Central memory CD4-positive, alpha-beta T cell (primary cell): ENCODE measurements around the gene SNX30.
A peak's percentile ranks its signal among the peaks of the same experiment; 100 is the strongest.

ENCODE experiments used
- DNase-seq: peaks from one replicate; pipeline ENCODE4 v3.0.0; 2022

SNX30 gene

DNA sequence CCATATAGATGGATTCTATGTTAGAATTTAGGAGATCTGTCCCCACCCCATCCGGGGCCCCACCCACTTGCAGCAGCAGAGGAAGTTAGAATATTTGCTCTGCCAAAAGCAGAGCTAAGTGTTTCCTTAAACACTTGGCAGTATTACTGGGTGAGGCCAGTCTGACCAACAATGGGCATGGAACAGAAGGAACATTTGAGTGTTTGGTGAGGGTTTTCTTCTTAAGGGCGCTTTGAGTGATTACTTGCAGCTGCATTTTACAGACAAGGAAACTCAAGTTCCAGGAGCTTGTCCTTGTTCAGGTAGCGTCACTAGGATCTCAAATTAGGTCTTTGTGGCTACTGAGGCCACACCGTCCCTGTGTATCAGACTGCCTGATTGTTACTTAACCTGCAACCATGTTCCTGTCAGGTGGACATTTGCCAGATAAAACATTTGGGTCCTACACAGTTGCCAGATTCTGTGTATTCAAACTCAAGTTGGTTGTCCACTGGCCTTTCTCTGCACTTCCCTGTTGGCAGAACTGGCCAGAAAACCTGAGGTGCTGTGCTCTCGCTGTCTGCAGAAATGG, 80.8 kb downstream of the SNX30 start:
- no peak for DNase-seq

DNA sequence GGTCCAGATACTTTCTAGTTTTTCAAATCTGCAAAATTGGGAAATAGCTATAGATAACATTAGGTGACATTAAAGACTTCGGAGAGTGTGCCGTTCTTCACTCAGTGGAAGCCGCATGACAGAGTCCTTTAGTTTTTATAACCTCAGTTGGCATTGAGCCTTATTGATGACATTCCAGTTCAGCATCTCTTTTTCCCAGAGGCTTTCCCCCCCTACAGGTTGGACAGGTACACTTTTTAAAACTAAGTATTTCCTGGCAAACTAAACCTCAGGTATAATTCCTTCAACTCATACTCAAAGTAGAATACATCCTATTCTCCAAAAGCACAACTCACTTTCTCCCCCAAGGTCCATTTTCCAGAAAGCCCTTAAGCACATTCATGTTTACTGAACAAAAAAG, 81.4 kb downstream of the SNX30 start:
- DNase-seq, result no peak

DNA sequence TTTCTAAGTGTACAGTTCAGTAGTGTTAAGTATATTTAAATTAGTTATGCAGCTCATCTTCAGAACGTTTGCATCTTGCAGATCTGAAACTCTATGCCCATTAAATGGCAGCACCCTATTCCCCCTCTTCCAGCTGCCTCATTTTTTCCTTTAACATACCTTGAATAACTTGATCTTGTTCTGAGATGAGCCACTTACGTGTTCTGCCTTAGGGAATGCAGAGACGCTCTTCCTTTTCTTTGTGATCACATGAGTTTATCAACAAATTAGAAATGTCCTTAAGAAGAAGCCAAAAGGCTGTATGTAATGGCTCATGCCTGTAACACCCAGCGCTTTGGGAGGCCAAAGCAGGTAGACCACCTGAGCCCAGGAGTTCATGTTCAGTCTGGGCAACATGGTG, 82.5 kb downstream of the SNX30 start:
- no peak for DNase-seq

DNA sequence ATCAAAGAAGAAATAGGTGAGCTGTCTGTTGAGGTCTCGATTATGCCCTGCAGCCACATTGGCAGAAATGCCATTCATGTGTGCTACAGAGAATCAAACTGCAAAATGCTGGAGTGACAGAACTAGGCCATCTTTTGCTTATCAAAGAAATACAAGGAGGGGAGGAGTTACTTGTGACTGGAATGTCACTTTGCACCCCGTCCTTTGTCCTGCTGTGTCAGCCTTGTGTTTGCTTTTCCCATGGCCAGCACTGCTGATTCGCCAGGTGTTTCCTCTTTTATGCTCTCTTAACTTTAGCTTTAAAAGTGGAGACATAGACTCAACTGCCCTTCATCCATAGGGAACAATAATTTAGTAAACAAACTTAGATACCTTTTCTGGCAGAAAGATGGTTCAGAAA, 85.8 kb downstream of the SNX30 start:
- no peak for DNase-seq

DNA sequence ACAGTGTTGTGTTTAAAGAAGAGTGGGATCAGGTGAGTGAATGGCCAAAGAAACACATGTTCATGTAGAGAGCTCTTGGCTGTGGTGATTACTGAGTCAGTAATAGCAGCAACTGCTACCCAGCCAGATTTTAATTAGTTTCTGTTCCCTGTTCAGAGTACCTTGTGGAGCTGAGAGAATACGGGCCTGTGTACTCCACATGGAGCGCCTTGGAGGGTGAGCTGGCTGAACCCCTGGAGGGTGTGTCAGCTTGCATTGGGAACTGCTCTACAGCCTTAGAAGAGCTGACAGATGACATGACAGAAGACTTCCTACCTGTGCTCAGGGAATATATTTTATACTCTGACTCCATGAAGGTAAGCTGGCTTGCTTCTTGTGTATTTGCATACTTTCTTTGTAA, 87.8 kb downstream of the SNX30 start:
- DNase-seq, result no peak

DNA sequence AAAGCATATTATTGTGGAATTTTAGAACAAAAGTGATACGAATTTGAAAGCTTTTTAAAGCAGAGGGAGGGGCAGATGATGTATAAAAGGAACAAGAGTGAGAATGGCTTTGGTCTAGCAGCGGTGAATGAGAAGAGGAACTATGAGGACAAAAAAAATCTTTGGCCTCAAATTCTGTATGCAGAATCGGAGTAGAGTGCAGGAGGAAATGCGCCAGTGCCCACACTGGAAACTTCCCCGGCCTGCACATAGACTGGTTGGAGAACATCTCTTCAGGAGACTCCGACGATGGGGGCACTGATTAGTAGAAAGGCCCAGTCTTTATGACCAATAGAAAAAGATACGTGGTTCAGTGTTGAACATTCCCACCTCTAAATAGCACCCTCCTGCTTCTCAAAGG, 88.8 kb downstream of the SNX30 start:
- DNase-seq, result no peak

DNA sequence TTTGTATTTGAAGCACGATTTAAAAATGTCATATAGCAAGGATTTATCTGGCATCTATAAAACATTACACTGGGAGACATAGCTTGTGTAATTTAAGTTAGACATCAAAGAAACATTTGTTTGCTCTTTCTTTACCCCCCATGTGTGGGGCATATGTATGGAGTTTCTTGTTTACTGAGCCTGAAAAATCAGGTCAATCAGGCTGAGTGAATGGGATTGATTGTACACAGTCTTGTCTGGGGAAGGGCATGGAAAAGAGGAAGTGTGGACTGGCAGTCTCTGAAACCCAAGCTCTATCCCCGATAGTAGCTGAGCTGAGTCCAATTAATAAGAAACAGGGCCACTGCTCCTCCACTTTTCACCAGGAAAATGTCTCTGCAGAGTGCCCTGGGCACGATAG, 90.7 kb downstream of the SNX30 start:
- no peak for DNase-seq

DNA sequence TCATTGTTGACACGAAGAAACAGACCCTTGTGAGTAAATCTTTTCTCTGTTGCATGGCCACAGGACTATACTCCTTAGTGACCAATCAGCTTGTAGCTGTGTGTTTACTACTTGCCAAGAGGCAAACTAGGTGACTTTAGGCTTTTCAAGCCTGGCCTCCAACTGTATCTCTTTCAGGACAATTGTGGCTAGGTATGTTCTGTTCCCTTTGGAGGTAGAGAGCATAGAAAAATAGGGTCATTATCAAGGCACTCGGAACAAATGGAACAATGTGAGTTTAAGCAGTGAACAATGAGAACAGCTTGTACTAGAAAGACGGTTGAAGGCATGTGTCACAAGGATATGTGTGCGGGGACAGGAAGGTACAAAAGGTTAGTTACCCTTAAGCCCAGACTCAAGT, 92.0 kb downstream of the SNX30 start:
- DNase-seq, result no peak

DNA sequence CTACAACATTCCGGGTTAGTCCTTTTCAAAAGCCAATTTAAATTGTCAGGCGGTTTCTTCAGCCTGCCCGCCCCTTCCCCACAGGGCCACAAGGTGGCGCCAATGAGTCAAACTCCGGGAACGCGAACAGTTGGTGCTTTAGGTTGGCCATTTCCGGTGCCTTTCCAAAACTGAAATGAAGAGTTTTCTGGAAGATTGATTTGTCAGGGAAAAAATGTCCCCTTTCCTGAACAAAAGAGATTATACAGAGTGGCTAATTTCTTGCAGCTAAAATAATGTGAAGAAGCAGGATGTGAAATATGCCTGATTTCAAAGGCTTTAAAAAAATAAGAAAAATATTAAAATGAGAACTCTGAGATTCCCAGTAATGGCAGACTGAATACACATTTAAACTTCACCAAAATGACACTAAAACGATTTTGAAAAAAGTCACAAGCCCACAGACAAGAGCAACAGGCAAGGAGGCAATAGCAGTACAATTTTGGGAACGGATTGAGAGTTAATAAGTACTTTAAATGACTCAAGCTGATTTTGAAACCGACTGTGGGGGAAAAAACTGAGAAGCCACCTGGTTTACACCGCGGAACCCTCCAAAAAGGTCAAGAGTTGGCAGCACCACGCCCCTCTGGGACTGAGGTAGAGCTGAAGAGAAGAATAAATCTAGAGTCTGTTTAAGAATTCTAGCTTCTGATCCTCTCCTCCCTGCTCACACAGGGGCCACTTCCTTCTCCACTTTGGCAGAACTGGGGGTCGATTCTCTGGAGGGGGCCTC, 94.4 kb downstream of the SNX30 start:
- peak; percentile 51 for DNase-seq

DNA sequence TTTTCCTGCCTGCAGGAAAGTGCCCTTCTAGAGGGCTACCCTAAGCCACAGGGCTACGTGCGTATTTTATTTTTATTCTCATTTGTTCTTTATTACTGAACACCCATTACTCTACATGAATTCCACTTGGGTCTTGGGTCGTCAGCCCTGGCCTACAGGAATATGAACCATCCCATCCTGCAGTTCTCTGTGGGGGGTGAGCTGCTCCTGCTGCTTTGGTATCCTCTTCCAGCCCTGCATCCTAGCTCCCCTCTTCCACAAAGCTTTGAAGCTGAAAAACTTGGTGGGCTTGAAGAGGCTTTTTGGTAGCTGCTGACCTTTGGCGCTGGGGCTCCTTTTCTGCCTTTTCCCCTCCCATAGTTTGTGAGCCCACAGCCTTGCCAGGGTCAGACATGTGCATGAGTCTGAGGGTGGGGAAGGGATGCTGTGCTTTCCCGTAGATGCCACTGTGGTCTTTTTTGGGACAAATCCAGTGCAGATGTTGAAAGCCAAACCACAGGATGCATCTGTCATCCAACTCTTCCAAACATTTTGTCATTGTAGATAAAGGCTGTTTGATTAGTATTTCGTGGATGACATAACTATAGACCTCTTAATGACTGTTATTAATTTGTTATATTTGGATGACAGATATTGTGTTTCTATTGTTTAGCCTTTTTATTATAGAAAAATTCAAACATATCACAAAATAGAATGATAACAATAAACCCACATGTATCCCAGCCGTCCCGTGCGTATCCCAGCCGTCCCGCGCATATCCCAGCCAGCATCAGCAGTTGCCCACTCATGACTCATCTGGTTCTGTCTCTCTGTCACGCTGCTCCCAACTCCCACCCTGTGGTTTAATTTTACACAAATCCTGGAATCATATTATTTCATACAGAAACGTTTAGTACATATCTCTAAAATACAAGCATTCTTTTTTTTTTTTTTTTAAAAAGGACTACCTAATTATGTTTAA, 96.2 kb downstream of the SNX30 start:
- DNase-seq, result no peak

DNA sequence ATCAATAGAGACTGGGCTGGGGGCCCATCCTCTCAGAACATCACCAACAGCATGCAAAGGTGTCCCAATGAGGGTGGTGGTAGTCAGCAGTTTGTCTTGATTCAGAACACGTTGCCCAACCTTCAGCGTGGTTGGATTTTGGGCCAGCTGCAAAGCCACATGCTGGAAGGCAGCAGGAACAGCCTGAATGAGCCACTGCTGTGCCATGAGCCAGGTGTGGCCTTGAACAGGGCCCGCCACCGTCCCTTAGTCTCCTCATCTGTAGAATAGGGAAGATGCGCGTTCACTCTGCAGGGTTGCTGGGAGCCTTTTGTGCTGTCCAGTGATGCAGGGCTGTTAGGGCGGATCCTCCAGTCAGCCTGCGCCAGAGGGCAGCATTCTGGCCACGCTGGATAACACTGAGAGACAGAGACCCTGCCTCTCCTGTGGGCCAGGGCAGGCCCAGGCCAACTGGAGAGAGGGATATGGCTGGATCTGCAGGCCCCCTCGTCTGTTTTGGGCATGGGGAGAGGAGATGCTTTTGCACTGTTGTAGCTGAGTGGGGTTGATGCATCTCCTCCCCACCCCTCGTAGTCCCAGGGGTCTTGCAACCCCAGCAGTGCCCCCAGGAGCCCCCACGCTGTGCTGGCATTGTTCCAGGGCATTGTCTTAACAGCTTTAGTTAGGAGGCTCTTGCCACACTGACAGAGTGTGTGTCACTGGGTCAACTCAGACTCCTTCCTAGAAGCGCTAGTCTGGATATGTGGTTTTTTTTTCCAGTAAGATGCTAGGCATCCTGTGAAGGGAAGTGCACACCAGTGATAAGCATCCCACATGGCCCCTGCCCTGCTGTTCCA, 98.0 kb downstream of the SNX30 start:
- DNase-seq, result no peak

DNA sequence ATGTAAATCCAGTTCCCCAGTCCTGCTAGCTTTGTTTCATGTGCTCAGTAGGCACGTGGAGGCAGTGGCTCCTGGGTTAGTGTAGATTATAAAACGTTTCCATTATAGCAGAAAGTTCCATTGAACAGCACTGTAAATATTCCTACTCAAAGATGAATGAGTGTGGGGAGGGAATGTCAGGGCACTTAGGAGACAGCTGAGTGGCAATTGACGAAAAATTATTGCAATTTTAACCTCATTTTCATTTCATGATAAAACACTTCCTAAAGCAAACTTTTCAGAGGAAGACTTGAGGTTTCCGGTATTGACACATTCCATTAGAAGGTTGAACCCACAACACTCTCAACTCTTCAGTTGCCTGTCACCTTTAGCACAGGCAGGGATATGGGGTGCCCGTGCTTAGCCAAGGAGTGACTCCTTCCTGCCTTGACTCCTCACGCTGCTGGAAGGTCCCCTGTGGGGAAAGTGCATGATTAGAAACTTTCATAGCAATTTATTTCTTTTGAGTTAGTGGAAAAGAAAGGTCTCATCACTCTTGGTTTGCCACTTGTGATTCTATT, 98.9 kb downstream of the SNX30 start:
- DNase-seq, result no peak

DNA sequence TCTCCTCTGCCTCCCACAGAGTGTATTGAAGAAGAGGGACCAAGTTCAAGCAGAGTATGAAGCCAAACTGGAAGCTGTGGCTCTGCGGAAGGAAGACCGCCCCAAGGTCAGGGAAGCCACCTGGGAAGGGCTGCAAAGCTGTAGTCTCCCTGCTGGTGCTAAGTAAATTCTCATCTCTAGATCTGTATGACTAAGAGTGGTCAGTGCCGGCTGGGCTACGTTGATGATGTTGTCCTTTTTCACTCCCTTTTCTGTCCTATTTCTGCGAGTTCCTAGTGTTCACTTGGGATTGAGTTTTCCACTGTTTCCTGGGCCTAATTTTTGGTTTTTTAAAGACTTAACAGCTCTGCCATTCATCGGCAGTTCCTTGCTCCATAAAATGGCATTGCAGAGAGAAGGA, 100.3 kb downstream of the SNX30 start:
- no peak for DNase-seq

DNA sequence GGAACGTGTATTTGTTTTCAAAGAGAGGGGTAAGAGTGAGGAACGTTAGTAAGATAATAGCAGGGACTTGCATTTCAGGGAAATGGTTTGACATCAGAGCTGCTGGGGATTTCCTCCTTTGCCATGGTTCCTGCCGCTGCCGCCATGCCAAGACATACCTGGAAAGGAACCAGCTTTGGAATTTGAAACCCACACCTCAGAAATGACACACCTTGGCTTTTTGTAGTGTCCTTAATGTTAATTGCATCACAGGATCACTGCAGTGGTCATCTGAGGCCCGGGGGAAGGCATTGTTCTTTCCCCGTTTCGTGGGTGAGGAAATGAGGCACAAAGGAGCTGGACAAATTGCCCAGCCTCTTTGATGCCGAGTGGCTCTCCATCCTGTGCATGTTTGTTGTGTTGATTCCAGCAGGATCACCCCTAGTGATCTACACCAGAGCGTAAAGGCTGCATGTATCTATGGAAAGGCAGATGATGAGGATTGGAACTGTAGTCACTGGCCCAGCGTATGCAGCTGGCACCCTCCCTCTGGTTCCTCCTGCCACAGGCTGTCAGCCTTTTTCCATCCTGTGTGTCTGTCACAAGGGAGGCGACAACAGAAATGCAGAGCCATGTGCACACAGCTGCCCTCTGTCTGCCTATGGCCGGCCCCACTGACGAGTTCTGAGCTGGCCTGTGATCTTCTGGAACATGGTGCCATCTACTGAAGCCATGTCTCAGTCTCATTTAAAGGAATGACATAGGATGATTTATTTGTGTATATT, 102.4 kb downstream of the SNX30 start:
- no peak for DNase-seq

DNA sequence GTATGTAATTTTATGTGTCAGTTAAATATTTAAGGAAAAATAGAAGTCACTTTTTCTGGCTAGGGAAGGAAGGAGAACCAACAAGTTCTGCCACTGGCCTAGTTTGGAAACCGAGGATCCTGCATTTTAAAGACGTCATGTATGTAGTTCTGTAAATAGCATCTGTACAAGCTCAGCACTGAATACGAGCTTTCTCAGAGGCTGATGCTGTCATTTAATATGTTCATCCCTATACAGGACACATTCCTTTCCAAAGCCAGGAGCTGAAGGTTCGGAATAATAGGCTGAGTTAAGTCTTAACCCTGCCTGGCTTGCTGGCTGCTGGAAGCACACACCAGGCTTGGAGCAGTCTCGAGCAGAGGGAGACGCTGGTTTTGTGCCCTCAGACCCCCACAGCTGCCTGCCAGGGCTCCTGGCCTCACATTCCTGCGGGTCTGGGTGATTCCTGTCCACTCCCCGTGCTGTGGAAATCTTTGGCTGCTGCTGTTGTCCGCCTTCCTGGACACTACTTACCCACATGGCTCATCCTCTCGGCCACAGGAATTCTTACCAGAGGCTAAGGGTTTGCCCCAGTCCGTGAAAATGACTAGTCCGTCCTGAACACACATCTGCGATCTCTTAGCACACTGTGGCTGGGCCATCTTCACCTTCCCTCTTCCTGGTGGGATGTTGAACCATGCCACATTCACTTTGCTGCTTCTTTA, 103.5 kb downstream of the SNX30 start:
- no peak for DNase-seq

DNA sequence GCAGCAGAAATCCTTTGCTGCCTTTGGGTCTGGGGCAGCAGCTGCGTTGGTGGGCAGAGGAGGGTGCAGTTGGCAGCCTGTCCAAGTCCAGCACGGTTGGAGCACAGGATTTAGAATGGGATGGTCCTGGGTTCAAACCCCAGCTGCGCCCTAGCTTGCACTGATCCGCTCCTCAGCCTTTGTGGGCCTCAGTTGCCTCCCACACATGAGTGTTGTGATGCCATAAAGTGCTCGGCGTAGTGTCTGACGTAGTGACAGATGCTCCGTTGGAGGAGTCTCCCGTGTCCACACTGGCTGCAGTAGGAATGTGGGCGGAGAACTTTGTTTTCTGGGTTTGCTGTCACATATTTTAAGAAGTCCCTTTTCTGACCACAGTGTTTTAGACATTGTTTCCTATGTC, 104.1 kb downstream of the SNX30 start:
- no peak for DNase-seq

DNA sequence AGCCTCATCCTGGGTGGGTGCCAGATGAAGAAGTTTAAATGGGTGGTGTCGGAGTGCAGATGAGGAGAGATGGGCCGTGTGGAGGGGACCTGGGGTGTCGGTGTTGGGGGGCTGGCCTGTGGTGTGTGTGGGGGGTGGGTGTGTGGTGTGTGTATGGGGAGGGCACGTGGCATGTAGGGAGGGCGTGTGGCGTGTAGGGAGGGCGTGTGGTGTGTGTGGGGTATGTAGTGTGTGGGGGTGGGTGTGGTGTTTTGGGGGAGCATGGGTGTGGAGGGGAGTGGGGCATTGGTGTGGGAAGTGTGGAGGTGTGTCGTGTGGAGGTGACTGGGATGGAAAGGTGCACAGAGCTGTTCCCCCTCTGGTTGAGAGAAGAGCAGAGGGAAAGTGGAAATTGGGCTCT, 105.6 kb downstream of the SNX30 start:
- no peak for DNase-seq

DNA sequence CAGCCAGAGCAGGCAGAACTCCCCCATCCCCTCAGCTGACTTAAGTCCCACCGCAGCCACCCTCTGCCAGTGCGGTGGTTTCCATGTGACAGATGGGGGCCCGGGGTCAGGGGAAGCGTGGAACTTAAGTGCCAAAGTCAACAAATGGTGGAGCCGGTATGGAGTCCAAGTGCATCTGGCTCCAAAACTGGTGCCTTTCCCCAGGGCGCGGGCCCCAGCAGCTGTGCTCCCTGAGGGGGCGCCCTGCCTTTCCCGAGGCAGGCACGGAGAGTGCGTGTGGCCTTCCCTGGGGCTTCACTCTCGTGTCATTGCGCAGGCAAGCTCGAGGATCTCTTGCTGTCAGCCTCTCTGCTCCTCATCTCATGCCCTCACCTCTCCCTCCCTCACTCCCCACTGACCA, 106.3 kb downstream of the SNX30 start:
- DNase-seq, result no peak

DNA sequence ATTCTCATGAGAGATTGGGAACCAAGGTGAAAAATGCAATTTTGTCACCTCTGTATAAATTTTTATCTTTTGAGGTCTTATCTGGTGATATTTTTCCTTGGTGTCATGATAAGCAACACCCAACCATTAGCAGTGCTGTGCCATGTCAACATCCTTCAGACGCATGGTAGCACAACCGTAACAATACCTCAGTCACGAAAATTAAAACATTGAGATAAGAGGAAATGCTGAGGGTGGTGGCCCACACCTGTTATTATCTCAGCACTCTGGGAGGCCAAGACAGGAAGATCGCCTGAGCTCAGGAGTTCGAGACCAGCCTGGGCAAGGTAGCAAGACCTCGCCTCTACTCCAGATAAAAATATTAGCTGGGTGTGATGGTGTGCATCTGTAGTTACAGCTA, 107.4 kb downstream of the SNX30 start:
- no peak for DNase-seq

DNA sequence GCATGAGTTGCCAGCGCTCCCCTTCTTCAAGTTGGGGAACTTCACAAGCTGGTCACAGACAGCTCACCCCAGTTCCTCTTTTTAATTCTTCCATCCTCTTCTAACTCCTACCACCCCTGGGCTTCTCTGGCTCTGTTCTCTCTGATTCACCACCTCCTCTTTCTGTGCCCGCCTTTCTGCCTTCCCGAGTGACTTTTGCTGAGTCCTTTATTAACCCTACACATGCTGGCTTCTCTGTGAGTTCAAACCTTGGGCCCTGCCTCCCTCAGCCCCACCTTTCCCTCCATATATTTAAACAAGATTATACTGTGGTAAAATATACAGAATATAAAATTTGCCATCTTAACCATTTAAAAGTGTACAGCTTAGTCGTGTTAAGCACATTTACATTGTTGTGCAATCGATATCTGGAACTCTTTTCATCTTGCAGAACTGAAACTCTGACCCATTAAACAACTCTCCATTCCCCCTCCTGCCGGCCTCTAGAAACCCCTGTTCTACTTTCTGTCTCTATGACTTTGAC, 108.1 kb downstream of the SNX30 start:
- no peak for DNase-seq

DNA sequence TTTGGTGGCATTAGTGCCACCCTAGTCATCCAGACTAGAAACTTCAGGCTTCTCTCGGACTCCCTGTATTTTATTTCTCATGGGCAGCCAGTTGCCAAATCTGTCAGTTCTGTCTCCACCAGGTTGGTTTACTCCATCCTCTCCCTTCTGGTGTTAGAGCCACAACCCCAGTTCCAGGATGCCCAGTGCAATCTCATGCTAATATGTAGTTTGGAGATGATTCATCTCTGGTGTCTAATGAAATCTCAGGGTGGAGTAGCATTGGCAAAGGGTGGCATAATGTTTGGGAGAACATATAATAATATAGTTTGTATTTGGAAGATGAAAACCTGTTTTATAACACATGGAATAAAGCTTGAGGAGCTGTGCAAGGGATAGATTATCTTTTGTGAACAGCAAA, 109.9 kb downstream of the SNX30 start:
- DNase-seq, result no peak
